IMR-90 (cell line): ENCODE data around the gene OGA. TPM values are rescaled to one million over a fixed set of nuclear protein-coding genes. Genes with fewer than 3 reads are reported as not detected.

ENCODE experiments used
- ATAC-seq: fragments of 200-7000 bp; cut with Tn5 transposase; 2 replicates; pipeline ENCODE4 v1.9.1; 2020; ENCODE audit warnings: low read depth, mild to moderate bottlenecking, moderate library complexity
- BruUV-seq: library from RNA; stranded (reverse); fragments of 400-500 nt; replicated peaks from 2 replicates; lab custom pipeline; 2021; lab: Mats Ljungman, UMichigan
- CTCF ChIA-PET: fragments of 300-600 bp; formaldehyde crosslinking; extraction: SDS; loops from one replicate; lab custom pipeline; 2021; ENCODE audit warnings: antibody characterized with exemption; lab: Yijun Ruan, JAX
- POLR2A ChIA-PET: fragments of 300-600 bp; sonication (Branson Sonifier 250); formaldehyde crosslinking; loops from one replicate; lab custom pipeline; 2022; ENCODE audit warnings: antibody characterized with exemption; ENCODE audit not compliant: unreplicated experiment; lab: Charles Lee
- DNase-seq: peaks from one replicate; pipeline ENCODE4 v3.0.0; 2013
- H2AFZ ChIP-seq: replicated peaks from 2 replicates; pipeline ENCODE3; 2013; ENCODE audit warnings: low read length, mild to moderate bottlenecking; ENCODE audit not compliant: poor library complexity
- H2AK5ac ChIP-seq: 2 replicates; pipeline ENCODE4 v1.6.1; 2013; ENCODE audit warnings: low read depth, low read length, inconsistent platforms
- H2AK9ac ChIP-seq: replicated peaks from 2 replicates; pipeline ENCODE3; 2013; ENCODE audit warnings: mild to moderate bottlenecking, low read depth, low read length, moderate library complexity; ENCODE audit not compliant: poor library complexity
- H2BK120ac ChIP-seq: 2 replicates; pipeline ENCODE4 v1.6.1; 2013; ENCODE audit warnings: low read depth, low read length, inconsistent platforms
- H2BK15ac ChIP-seq: 3 replicates; pipeline ENCODE4 v1.6.1; 2013; ENCODE audit warnings: low read depth, low read length, inconsistent platforms
- H2BK20ac ChIP-seq: 2 replicates; pipeline ENCODE4 v1.6.1; 2013; ENCODE audit warnings: low read depth, mild to moderate bottlenecking, inconsistent platforms, low read length, moderate library complexity
- H2BK5ac ChIP-seq: 2 replicates; pipeline ENCODE4 v1.6.1; 2013; ENCODE audit warnings: mild to moderate bottlenecking, low read depth, low read length, inconsistent platforms; ENCODE audit not compliant: poor library complexity, severe bottlenecking
- H3K14ac ChIP-seq: replicated peaks from 2 replicates; pipeline ENCODE4 v1.6.1; 2013; ENCODE audit warnings: low read depth, low read length, inconsistent platforms
- H3K18ac ChIP-seq: 2 replicates; pipeline ENCODE4 v1.6.1; 2013; ENCODE audit warnings: low read depth, low read length, control low read depth
- H3K23ac ChIP-seq: 2 replicates; pipeline ENCODE4 v1.6.1; 2013; ENCODE audit warnings: low read depth, low read length, inconsistent platforms
- H3K27ac ChIP-seq: 2 replicates; pipeline ENCODE4 v1.5.1; 2013; ENCODE audit warnings: mild to moderate bottlenecking, control low read depth, low read length; ENCODE audit not compliant: insufficient read depth
- H3K27me3 ChIP-seq: 2 replicates; pipeline ENCODE4 v1.6.1; 2013; ENCODE audit warnings: low read length; ENCODE audit not compliant: control insufficient read depth, insufficient read depth
- H3K36me3 ChIP-seq: 2 replicates; pipeline ENCODE4 v1.6.1; 2013; ENCODE audit warnings: low read length, mixed read lengths; ENCODE audit not compliant: control insufficient read depth, insufficient read depth
- H3K4ac ChIP-seq: 2 replicates; pipeline ENCODE4 v1.6.1; 2013; ENCODE audit warnings: low read depth, low read length, inconsistent platforms
- H3K4me1 ChIP-seq: 2 replicates; pipeline ENCODE4 v1.6.1; 2013; ENCODE audit warnings: low read length, mixed read lengths; ENCODE audit not compliant: control insufficient read depth, insufficient read depth
- H3K4me2 ChIP-seq: 2 replicates; pipeline ENCODE4 v1.6.1; 2013; ENCODE audit warnings: low read depth, mild to moderate bottlenecking, control low read depth, low read length, moderate library complexity
- H3K4me3 ChIP-seq: 2 replicates; pipeline ENCODE4 v1.5.1; 2013; ENCODE audit warnings: low read depth, mild to moderate bottlenecking, control low read depth, low read length, moderate library complexity; ENCODE audit not compliant: insufficient read depth
- H3K56ac ChIP-seq: 2 replicates; pipeline ENCODE4 v1.6.1; 2013; ENCODE audit warnings: low read length, inconsistent platforms; ENCODE audit not compliant: insufficient read depth; ENCODE audit errors: extremely low read depth
- H3K79me1 ChIP-seq, 2 experiments: 2 replicates each; pipeline ENCODE4 v1.6.1; 2013; ENCODE audit warnings: low read length in 2 of 2, inconsistent platforms in 1 of 2, low read depth in 1 of 2
- H3K9ac ChIP-seq: 2 replicates; pipeline ENCODE4 v1.6.1; 2013; ENCODE audit warnings: low read depth, low read length, control low read depth
- H3K9me1 ChIP-seq: 2 replicates; pipeline ENCODE4 v1.6.1; 2013; ENCODE audit warnings: low read length, inconsistent platforms; ENCODE audit not compliant: insufficient read depth
- H3K9me3 ChIP-seq: 2 replicates; pipeline ENCODE4 v1.6.1; 2013; ENCODE audit warnings: low read length; ENCODE audit not compliant: control insufficient read depth, insufficient read depth
- H4K20me1 ChIP-seq: 2 replicates; pipeline ENCODE4 v1.6.1; 2013; ENCODE audit warnings: low read length, inconsistent platforms; ENCODE audit not compliant: insufficient read depth
- H4K5ac ChIP-seq: 2 replicates; pipeline ENCODE4 v1.6.1; 2013; ENCODE audit warnings: mild to moderate bottlenecking, low read depth, low read length, control low read depth
- H4K8ac ChIP-seq, 2 experiments: 2 replicates each; pipeline ENCODE4 v1.6.1; 2013; ENCODE audit warnings: low read depth in 2 of 2, low read length in 2 of 2, control low read depth in 1 of 2, inconsistent platforms in 1 of 2
- H4K91ac ChIP-seq: 2 replicates; pipeline ENCODE4 v1.6.1; 2013; ENCODE audit warnings: low read depth, low read length, inconsistent platforms; ENCODE audit not compliant: insufficient read depth
- CHD1 ChIP-seq: IDR thresholded peaks from 2 replicates; pipeline ENCODE4 v1.6.1; 2012; ENCODE audit warnings: low read depth, low read length, improper control_type of control experiment
- ELK1 ChIP-seq: fragments of 150-350 bp; IDR thresholded peaks from 2 replicates; pipeline ENCODE4 v1.6.1; 2016; ENCODE audit warnings: low read depth, mild to moderate bottlenecking, low read length, moderate library complexity, borderline replicate concordance
- FOS ChIP-seq: fragments of 150-350 bp; IDR thresholded peaks from 2 replicates; pipeline ENCODE4 v1.6.1; 2016; ENCODE audit warnings: low read depth, low read length
- MAFK ChIP-seq: IDR thresholded peaks from 2 replicates; pipeline ENCODE4 v1.6.1; 2012; ENCODE audit warnings: low read depth, low read length, improper control_type of control experiment
- MAZ ChIP-seq: IDR thresholded peaks from 2 replicates; pipeline ENCODE4 v1.6.1; 2012; ENCODE audit warnings: low read depth, mild to moderate bottlenecking, low read length, improper control_type of control experiment, moderate library complexity, borderline replicate concordance
- MXI1 ChIP-seq: IDR thresholded peaks from 2 replicates; pipeline ENCODE4 v1.6.1; 2012; ENCODE audit warnings: low read depth, mild to moderate bottlenecking, low read length, moderate library complexity, borderline replicate concordance
- POLR2A ChIP-seq: IDR thresholded peaks from 2 replicates; pipeline ENCODE4 v1.6.1; 2012; ENCODE audit warnings: mild to moderate bottlenecking, low read depth, low read length
- RCOR1 ChIP-seq: IDR thresholded peaks from 2 replicates; pipeline ENCODE4 v1.6.1; 2012; ENCODE audit warnings: mild to moderate bottlenecking, low read length, improper control_type of control experiment; ENCODE audit not compliant: insufficient replicate concordance
- RFX5 ChIP-seq: IDR thresholded peaks from 2 replicates; pipeline ENCODE4 v1.8.0; 2012; ENCODE audit warnings: low read depth, mild to moderate bottlenecking, low read length, moderate library complexity
- WGBS, 2 experiments: methylation state at CpG; one replicate each; pipeline versions ENCODE4 v1.1.5 to v1.1.7; 2013; ENCODE audit warnings: missing lambda C conversion rate in 2 of 2; ENCODE audit not compliant: insufficient read length in 1 of 2; ENCODE audit errors: extremely low coverage in 2 of 2; 5-methylcytosine and 5-hydroxymethylcytosine counted together
- dilution Hi-C: fragments of 300-500 bp; cut with HindIII; formaldehyde crosslinking; loops from one replicate; pipeline ENCODE4 v1.14.3; 2018; ENCODE audit warnings: low sequenced_read_pairs; ENCODE audit not compliant: unreplicated experiment
- in situ Hi-C: fragments of 300-500 bp; cut with MboI; formaldehyde crosslinking; loops from 3 replicates; pipeline ENCODE4 v1.14.3; 2019; ENCODE audit warnings: low sequenced_read_pairs, inconsistent platforms, mixed read lengths
- intact Hi-C: fragments of 100-400 bp; cut with micrococcal nuclease; formaldehyde crosslinking; loops from 2 replicates; pipeline ENCODE4 v1.10.0; 2022
- polyA plus RNA-seq, 3 experiments: library from polyadenylated mRNA; depleted of rRNA; stranded (reverse); fragments of >200 nt; gene quantifications; 2 replicates each; pipeline ENCODE4 v1.2.3, GENCODE V29; 2012; ENCODE audit warnings: low replicate concordance in 1 of 3
- total RNA-seq: library from RNA; depleted of rRNA; stranded (reverse); fragments of >200 nt; gene quantifications from 2 replicates; pipeline ENCODE4 v1.2.3, GENCODE V29; 2012
- TF ChIP-seq, protein P1 (sequence below): fragments of 150-350 bp; IDR thresholded peaks from 2 replicates; pipeline ENCODE4 v1.6.1; 2017; ENCODE audit warnings: mild to moderate bottlenecking, antibody characterized with exemption, low read length, low read depth

The OGA gene
- total and polyA plus RNA-seq, 2 of the 4 experiments (the other 2 are of a cell fraction), result 42.5 to 62.9 TPM

- H4K5ac ChIP-seq, result no peak overlapping the region
- intact Hi-C loops (no loop called here), dilution Hi-C loops (no loop called here), in situ Hi-C loops (no loop called here)
- H3K4me3 ChIP-seq, result no peak overlapping the region
- H3K9me1 ChIP-seq, result peaks cover 26% of the 10 kb centered on the region
- no peak overlapping the region for H3K14ac ChIP-seq
- peaks cover 8% of the 10 kb centered on the region for H4K20me1 ChIP-seq
- no peaks in the 10 kb centered on the region for H3K9me3 ChIP-seq
- H2BK20ac ChIP-seq, result no peak overlapping the region; the same call in 1 of the 2 replicates
- H3K79me1 ChIP-seq, result peaks cover 0 to 25% of the 10 kb centered on the region in 2 experiments; a peak in 2 of 4 replicates
- no peak overlapping the region for H2BK15ac ChIP-seq
- no peak overlapping the region; the same call in 1 of the 2 replicates for H3K4me2 ChIP-seq
- H2BK120ac ChIP-seq, result no peak overlapping the region
- no peak overlapping the region for H2BK5ac ChIP-seq
- DNase-seq, result no peak
- H3K27ac ChIP-seq, result no peak overlapping the region
- no peak overlapping the region for H3K56ac ChIP-seq
- 60% methylated on average over 1 of the region's 31 CpGs; no CpG with 5 or more reads in 1 of the 2 experiments for WGBS, 2 experiments
- H3K23ac ChIP-seq, result no peak overlapping the region
- H3K4me1 ChIP-seq, result peaks cover 6% of the 10 kb centered on the region
- peak overlapping the region; percentile 98 for H2AK9ac ChIP-seq
- H2AFZ ChIP-seq, result peak overlapping the region; percentile 100
- H4K91ac ChIP-seq, result no peak overlapping the region
- BruUV-seq, result no TSS peak
- no peaks in the 10 kb centered on the region; the same call in 1 of the 2 replicates for H3K36me3 ChIP-seq
- H3K27me3 ChIP-seq, result no peaks in the 10 kb centered on the region
- no peak overlapping the region for H3K18ac ChIP-seq
- no peak overlapping the region for H3K9ac ChIP-seq
- POLR2A ChIA-PET, result no interaction called here
- TF ChIP-seq MAFK (no peak), FOS (no peak), CHD1 (no peak), MAZ (no peak), RFX5 (no peak), MXI1 (no peak), POLR2A (no peak), RCOR1 (no peak), ELK1 (no peak)
- TF ChIP-seq, protein P1, sequence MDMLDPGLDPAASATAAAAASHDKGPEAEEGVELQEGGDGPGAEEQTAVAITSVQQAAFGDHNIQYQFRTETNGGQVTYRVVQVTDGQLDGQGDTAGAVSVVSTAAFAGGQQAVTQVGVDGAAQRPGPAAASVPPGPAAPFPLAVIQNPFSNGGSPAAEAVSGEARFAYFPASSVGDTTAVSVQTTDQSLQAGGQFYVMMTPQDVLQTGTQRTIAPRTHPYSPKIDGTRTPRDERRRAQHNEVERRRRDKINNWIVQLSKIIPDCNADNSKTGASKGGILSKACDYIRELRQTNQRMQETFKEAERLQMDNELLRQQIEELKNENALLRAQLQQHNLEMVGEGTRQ, result no peak
- peak overlapping the region; percentile 51; the same call in 1 of the 2 replicates for H2AK5ac ChIP-seq
- CTCF ChIA-PET, result no interaction called here
- 0 out of 2 replicates have a peak overlapping the region, but pooled peaks have one; percentile 83 for H3K4ac ChIP-seq
- peak overlapping the region; percentile 26 to 91; a peak in 2 of 4 replicates for H4K8ac ChIP-seq
- no peak for ATAC-seq
Observed at GRCh38 chr10:101829561-101830315, 11.5 kb upstream of the OGA start.
